SK-N-SH treated with all-trans-retinoic acid at 6 μM for 48 hours (cell line): ENCODE data around the gene IBSP.

ENCODE experiments used
- ATAC-seq: fragments of 200-7000 bp; cut with Tn5 transposase; 3 replicates; pipeline ENCODE4 v1.9.1; 2020; ENCODE audit warnings: mild to moderate bottlenecking, moderate library complexity
- ARNTL ChIP-seq: fragments of 450-650 bp; formaldehyde crosslinking; IDR thresholded peaks from 2 replicates; pipeline ENCODE4 v1.5.0; 2020; ENCODE audit warnings: low read depth, mild to moderate bottlenecking, moderate library complexity, borderline replicate concordance
- BACH2 ChIP-seq: fragments of 250-450 bp; sonication (Bioruptor Pico); IDR thresholded peaks from 2 replicates; pipeline ENCODE4 v1.9.0; 2021; ENCODE audit warnings: mild to moderate bottlenecking, borderline replicate concordance
- CSDC2 ChIP-seq: fragments of 250-450 bp; sonication (Bioruptor Pico); IDR thresholded peaks from 2 replicates; pipeline ENCODE4 v1.5.0; 2020; ENCODE audit warnings: mild to moderate bottlenecking, moderate library complexity
- GLIS3 ChIP-seq: fragments of 250-450 bp; sonication (Bioruptor Pico); IDR thresholded peaks from 2 replicates; pipeline ENCODE4 v1.5.0; 2020; ENCODE audit warnings: mild to moderate bottlenecking, moderate library complexity
- ISL1 ChIP-seq: fragments of 250-450 bp; sonication (Bioruptor Pico); IDR thresholded peaks from 2 replicates; pipeline ENCODE4 v2.1.2; 2022; ENCODE audit warnings: mild to moderate bottlenecking, moderate library complexity
- OSR1 ChIP-seq: fragments of 250-450 bp; sonication (Bioruptor Pico); IDR thresholded peaks from 2 replicates; pipeline ENCODE4 v1.8.0; 2022; ENCODE audit warnings: moderate library complexity, mild to moderate bottlenecking, inconsistent platforms
- TCF4 ChIP-seq: fragments of 250-450 bp; sonication (Bioruptor Pico); IDR thresholded peaks from 2 replicates; pipeline ENCODE4 v1.8.0; 2021; ENCODE audit warnings: mild to moderate bottlenecking, moderate library complexity, borderline replicate concordance
- TOX ChIP-seq: fragments of 250-450 bp; sonication (Bioruptor Pico); IDR thresholded peaks from 2 replicates; pipeline ENCODE4 v1.8.0; 2021; ENCODE audit warnings: mild to moderate bottlenecking, moderate library complexity, borderline replicate concordance
- ZFP30 ChIP-seq: fragments of 450-650 bp; formaldehyde crosslinking; IDR thresholded peaks from 2 replicates; pipeline ENCODE4 v1.5.0; 2022; ENCODE audit warnings: mild to moderate bottlenecking, moderate library complexity
- ZNF565 ChIP-seq: fragments of 450-650 bp; formaldehyde crosslinking; conservative IDR thresholded peaks from 2 replicates; pipeline ENCODE4 v1.5.0; 2020; ENCODE audit warnings: low read depth, mild to moderate bottlenecking, moderate library complexity
- ZNF8 ChIP-seq: fragments of 450-650 bp; formaldehyde crosslinking; IDR thresholded peaks from 2 replicates; pipeline ENCODE4 v1.5.0; 2020; ENCODE audit warnings: mild to moderate bottlenecking, moderate library complexity
- TF ChIP-seq, protein P1 (sequence below): fragments of 250-450 bp; sonication (Bioruptor Pico); IDR thresholded peaks from 2 replicates; pipeline ENCODE4 v1.5.0; 2020; ENCODE audit warnings: mild to moderate bottlenecking, moderate library complexity
- TF ChIP-seq, protein P2 (sequence below): fragments of 250-450 bp; sonication (Bioruptor Pico); IDR thresholded peaks from 2 replicates; pipeline ENCODE4 v1.5.1; 2021; ENCODE audit warnings: mild to moderate bottlenecking, moderate library complexity
- TF ChIP-seq, protein P3 (sequence below): fragments of 250-450 bp; sonication (Bioruptor Pico); IDR thresholded peaks from 2 replicates; pipeline ENCODE4 v1.5.1; 2020; ENCODE audit warnings: low read depth, mild to moderate bottlenecking, moderate library complexity
- TF ChIP-seq, protein P4 (sequence below): fragments of 250-450 bp; sonication (Bioruptor Pico); IDR thresholded peaks from 2 replicates; pipeline ENCODE4 v1.8.0; 2021; ENCODE audit warnings: low read depth, mild to moderate bottlenecking, moderate library complexity, borderline replicate concordance
- TF ChIP-seq, protein P5 (sequence below): fragments of 250-450 bp; sonication (Bioruptor Pico); IDR thresholded peaks from 2 replicates; pipeline ENCODE4 v1.8.0; 2020; ENCODE audit warnings: mild to moderate bottlenecking, moderate library complexity, borderline replicate concordance

IBSP gene

DNA sequence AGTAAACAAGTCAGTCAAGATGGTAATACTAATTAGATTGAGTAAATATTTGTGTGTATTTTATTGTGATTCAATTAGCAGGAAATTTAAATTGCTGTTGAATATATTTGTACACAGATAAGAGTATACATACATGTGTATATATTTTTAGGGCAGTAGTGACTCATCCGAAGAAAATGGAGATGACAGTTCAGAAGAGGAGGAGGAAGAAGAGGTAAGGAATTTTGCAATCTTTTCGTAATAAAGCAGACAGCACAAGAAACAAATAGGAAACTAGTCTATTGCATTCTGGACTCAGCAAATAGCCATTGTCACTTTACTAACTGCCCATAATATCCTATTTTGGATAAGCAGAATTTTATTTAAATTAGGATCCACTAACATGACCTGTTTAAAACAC is 6.6 kb downstream of the IBSP start:
- ATAC-seq, result no peak
- TF ChIP-seq GLIS3 (CRISPR knock-in tag) (no peak), BACH2 (CRISPR knock-in tag) (no peak), ZNF565 (CRISPR knock-in tag) (no peak), OSR1 (CRISPR knock-in tag) (no peak), TCF4 (CRISPR knock-in tag) (no peak)
- TF ChIP-seq, protein P1, sequence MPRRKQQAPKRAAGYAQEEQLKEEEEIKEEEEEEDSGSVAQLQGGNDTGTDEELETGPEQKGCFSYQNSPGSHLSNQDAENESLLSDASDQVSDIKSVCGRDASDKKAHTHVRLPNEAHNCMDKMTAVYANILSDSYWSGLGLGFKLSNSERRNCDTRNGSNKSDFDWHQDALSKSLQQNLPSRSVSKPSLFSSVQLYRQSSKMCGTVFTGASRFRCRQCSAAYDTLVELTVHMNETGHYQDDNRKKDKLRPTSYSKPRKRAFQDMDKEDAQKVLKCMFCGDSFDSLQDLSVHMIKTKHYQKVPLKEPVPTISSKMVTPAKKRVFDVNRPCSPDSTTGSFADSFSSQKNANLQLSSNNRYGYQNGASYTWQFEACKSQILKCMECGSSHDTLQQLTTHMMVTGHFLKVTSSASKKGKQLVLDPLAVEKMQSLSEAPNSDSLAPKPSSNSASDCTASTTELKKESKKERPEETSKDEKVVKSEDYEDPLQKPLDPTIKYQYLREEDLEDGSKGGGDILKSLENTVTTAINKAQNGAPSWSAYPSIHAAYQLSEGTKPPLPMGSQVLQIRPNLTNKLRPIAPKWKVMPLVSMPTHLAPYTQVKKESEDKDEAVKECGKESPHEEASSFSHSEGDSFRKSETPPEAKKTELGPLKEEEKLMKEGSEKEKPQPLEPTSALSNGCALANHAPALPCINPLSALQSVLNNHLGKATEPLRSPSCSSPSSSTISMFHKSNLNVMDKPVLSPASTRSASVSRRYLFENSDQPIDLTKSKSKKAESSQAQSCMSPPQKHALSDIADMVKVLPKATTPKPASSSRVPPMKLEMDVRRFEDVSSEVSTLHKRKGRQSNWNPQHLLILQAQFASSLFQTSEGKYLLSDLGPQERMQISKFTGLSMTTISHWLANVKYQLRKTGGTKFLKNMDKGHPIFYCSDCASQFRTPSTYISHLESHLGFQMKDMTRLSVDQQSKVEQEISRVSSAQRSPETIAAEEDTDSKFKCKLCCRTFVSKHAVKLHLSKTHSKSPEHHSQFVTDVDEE (CRISPR knock-in tag), result no peak
- TF ChIP-seq, protein P2, sequence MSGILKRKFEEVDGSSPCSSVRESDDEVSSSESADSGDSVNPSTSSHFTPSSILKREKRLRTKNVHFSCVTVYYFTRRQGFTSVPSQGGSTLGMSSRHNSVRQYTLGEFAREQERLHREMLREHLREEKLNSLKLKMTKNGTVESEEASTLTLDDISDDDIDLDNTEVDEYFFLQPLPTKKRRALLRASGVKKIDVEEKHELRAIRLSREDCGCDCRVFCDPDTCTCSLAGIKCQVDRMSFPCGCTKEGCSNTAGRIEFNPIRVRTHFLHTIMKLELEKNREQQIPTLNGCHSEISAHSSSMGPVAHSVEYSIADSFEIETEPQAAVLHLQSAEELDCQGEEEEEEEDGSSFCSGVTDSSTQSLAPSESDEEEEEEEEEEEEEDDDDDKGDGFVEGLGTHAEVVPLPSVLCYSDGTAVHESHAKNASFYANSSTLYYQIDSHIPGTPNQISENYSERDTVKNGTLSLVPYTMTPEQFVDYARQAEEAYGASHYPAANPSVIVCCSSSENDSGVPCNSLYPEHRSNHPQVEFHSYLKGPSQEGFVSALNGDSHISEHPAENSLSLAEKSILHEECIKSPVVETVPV, result no peak
- TF ChIP-seq, protein P3, sequence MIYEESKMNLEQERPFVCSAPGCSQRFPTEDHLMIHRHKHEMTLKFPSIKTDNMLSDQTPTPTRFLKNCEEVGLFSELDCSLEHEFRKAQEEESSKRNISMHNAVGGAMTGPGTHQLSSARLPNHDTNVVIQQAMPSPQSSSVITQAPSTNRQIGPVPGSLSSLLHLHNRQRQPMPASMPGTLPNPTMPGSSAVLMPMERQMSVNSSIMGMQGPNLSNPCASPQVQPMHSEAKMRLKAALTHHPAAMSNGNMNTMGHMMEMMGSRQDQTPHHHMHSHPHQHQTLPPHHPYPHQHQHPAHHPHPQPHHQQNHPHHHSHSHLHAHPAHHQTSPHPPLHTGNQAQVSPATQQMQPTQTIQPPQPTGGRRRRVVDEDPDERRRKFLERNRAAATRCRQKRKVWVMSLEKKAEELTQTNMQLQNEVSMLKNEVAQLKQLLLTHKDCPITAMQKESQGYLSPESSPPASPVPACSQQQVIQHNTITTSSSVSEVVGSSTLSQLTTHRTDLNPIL (CRISPR knock-in tag), result no peak
- TF ChIP-seq, protein P4, sequence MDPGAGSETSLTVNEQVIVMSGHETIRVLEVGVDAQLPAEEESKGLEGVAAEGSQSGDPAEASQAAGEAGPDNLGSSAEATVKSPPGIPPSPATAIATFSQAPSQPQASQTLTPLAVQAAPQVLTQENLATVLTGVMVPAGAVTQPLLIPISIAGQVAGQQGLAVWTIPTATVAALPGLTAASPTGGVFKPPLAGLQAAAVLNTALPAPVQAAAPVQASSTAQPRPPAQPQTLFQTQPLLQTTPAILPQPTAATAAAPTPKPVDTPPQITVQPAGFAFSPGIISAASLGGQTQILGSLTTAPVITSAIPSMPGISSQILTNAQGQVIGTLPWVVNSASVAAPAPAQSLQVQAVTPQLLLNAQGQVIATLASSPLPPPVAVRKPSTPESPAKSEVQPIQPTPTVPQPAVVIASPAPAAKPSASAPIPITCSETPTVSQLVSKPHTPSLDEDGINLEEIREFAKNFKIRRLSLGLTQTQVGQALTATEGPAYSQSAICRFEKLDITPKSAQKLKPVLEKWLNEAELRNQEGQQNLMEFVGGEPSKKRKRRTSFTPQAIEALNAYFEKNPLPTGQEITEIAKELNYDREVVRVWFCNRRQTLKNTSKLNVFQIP (CRISPR knock-in tag), result no peak
- TF ChIP-seq, protein P5, sequence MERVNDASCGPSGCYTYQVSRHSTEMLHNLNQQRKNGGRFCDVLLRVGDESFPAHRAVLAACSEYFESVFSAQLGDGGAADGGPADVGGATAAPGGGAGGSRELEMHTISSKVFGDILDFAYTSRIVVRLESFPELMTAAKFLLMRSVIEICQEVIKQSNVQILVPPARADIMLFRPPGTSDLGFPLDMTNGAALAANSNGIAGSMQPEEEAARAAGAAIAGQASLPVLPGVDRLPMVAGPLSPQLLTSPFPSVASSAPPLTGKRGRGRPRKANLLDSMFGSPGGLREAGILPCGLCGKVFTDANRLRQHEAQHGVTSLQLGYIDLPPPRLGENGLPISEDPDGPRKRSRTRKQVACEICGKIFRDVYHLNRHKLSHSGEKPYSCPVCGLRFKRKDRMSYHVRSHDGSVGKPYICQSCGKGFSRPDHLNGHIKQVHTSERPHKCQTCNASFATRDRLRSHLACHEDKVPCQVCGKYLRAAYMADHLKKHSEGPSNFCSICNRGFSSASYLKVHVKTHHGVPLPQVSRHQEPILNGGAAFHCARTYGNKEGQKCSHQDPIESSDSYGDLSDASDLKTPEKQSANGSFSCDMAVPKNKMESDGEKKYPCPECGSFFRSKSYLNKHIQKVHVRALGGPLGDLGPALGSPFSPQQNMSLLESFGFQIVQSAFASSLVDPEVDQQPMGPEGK, result no peak
- TF ChIP-seq, all 23 proteins: peak for 0

DNA sequence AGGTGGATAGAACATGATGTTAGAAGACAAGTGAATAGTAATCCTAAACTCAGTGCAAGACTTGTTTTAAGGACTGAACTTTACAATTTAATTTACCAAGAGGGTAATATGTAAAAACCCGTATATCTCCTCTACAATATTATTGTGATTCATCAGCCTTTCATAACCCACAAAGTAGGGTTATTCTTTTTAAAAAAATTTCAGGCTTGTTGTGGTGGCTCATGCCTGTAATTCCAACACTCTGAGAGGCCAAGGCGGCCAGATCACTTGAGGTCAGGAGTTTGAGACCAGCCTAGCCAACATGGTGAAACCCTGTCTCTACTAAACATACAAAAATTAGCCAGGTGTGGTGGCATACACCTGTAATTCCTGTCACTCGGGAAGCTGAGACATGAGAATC is 7.2 kb downstream of the IBSP start:
- no peak for TF ChIP-seq CSDC2
- ATAC-seq, result no peak

DNA sequence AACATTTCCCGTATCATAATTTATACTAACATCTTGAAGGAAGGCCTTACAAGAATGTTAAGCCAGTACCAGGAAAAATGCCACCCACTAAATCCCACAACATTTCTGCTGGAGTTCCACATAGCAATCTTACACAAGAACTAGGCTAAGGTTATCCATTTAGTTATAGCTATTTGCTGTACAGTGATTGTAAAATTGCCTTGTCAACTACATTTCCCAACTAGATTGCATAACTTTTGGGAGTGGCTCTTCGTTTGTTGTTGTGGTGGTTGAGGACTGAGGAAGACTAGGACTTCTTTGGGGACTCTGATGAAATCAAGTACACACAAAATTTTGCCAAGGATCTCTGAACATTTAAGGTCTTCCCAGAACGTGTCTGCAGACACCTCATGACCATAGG is 8.0 kb downstream of the IBSP start:
- ATAC-seq, result no peak
- no peak for TF ChIP-seq BACH2 (CRISPR knock-in tag)
- no peak for TF ChIP-seq ZNF8 (CRISPR knock-in tag)
- TF ChIP-seq OSR1 (CRISPR knock-in tag), result no peak
- TF ChIP-seq, protein P4 (CRISPR knock-in tag), result no peak
- no peak for TF ChIP-seq ZFP30 (CRISPR knock-in tag)
- TF ChIP-seq TOX (CRISPR knock-in tag), result no peak
- TF ChIP-seq, protein P2, result no peak
- TF ChIP-seq ISL1 (CRISPR knock-in tag), result no peak
- TF ChIP-seq ARNTL, result no peak
